Measurements from ENCODE around the gene IL2RG.

Gene IL2RG

DNA sequence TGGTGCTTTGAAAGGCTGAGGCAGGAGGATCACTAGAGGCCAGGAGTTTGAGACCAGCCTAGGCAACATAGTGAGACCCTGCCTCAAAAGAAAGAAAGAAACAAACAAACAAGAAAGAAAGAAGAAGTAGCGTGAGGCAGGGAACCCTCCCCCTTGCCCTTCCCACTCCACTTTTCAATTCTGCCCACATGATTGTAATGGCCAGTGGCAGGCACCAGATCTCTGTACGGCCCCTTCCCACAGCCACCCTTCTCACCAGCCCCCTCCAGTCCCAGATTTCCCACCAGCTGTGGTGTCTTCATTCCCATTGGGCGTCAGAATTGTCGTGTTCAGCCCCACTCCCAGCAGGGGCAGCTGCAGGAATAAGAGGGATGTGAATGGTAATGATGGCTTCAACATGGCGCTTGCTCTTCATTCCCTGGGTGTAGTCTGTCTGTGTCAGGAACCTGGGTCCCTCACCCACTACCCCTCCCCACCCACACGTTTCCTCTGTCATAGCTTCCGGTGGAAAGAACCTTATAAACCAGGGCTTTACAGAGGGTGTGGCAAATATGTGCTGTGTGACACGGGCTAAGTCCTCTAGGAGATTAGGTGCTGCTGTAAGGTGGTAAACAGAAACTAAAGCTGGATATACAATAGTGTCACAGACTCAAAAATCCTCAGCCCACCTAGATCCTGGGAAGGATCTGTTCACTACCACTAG, at the start of gene IL2RG:
IL2RG (minus strand) TSS at position 437 of the 703 bp plus-strand sequence; CDS start at position 399, 38 bp downstream.
- no peak for DNase-seq

DNA sequence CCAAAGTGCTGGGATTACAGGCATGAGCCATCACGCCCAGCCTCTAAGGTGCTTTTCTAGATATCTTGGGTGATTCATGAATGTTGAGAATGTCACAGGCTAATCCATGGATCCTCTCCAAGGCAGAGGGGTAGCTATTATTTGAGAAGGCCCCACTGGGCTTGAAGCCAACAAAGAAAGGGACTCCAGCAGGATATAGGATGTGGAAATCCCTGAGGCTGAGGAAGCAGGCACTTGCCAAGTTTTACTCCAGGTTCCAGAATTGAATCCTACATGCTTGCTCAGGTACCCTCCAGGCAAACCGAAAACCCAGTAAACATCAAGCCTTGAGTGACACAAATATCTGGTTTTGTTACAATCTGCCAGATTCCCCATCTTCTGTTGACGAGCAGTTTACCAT, 49.1 kb upstream of the IL2RG start:
- no peak for DNase-seq

DNA sequence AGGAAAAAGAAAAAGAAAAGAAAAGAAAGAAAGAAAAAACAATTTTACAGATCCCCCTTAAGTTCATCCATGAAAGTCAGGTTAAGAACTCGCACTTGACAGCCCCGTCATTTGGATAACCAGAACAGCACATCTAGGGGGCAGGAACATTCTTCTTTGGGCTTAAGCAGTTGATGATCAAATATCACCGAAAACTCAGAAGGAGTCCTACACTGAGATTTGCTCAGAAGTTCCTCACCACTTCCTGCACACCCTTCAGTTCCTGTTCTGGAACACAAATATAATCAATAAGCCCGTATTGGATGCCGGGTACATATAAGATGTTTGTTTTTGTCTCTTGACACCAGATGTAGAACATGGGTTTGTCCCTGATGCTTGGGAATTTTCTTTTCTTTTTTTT, 48.0 kb upstream of the IL2RG start:
- DNase-seq: no peak

DNA sequence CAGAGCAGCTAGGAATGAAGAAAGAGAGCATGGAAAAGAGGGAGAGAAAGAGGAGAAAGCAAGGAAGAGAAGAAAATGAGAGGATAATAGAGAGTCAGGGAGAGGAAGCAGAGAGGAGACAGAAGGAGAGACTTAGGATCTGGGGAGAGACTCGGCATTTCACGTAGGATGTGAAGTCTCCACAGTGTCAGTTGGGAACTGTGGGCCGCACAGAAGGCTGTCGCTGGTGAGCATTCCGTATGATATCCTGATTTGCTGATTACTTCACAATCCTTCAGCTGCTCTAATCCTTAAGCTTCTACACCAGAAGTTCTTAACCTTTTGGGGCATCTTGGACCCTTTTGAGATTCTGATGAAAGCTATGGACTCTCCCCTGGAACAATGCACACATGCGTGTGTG, 47.2 kb upstream of the IL2RG start:
- no peak for DNase-seq

DNA sequence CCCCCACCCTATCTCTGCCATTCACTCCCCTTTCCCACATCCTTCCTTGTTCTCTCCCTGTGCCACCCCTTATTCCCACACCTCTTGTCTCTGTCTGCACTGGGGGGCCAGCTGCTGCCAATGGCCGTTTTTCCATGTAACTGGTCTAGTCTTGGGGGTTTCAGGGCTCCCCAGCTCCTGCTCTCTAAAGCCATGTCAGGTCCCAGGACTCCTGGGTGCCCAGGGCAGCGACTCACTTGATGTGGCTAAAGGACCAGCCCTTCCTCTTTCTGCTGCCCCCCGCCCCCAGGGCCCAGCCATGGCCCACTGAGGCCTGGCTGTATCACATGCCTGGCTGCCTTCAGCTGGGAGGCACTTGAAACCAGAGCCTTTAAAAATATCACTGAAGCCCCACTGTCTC, 43.3 kb upstream of the IL2RG start:
- DNase-seq: no peak

DNA sequence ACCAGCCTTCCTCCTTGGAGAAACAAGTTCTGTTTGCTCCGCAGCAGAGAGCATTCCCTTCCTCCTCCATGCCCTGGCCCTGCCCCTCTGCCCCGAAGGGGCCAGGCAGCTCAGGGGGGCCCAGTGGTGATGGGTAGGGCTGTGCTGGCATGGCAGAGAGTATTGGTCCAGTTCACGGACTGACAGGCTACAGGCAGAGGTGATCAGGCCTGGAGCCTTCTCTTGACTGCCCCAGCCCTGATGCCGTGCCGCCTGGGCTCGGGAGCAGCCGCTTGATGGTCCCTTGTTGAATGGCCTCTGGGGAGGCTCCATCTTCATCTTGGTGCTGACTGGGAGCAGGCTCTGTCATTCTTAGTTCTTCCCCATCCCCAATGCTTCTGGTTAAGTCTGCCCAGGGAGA, 42.8 kb upstream of the IL2RG start:
- DNase-seq: no peak

DNA sequence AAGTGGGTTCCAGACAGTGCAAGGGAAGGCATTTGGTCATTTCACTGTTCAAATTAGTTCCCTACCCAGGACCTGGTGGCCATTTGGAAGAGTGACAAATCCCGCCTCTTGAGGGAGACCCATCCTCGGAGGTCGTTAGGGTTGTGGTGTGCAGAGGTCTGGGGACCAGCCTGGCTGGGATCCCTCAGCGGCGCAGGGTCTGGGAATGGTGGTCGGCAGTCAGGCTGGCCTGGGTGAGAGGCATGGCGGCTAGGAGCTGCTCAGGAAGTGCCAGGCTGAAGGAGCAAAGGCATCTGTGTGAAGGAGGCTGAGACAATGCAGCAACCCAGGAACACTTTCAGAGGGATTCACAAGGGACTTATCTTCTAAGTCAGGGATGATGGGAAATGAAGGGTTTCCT, 40.0 kb upstream of the IL2RG start:
- no peak for DNase-seq

DNA sequence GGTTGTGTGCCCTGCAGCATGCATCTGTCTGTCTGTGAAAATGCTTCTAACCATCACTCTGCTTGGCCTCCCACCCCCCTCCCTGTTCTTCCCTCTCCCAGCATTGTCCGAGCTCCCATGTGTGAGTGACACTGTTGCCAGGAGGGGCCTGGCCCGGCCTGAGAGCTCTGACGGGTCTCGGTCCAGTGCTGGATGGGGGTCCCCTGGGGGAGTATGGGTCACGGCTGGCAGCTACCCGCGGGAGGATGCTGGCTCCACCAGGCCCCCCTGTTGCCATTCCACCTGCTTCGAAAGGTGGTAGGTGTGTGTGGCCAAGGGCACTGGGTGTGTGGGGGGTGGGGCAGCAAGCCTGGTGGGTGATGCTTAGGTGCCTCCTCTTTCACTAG, 36.9 kb upstream of the IL2RG start:
- no peak for DNase-seq

DNA sequence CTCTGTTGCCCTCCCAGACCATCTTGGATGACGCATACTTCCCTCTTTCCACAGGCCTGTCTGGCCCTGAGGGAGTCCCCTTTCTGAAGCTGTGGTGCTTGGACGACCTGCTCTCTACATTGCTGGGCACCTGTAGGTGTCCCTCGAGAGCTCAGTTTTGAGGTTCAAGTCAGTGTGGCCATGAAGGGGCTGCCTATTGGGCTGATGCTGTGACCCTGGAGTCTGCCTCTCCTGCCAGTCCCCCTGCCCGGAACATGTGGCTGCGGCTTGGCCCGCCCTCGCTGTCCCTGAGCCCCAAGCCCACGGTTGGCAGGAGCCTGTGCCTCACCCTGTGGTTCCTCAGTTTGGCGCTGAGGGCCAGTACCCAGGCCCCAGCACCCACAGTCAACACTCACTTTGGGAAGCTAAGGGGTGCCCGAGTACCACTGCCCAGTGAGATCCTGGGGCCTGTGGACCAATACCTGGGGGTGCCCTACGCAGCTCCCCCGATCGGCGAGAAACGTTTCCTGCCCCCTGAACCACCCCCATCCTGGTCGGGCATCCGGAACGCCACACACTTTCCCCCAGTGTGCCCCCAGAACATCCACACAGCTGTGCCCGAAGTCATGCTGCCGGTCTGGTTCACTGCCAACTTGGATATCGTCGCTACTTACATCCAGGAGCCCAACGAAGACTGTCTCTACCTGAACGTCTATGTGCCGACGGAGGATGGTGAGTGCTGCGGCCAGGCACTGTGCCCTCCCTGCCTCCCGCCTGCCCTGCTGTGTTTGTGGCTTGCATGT, 36.3 kb upstream of the IL2RG start:
- DNase-seq: no peak

DNA sequence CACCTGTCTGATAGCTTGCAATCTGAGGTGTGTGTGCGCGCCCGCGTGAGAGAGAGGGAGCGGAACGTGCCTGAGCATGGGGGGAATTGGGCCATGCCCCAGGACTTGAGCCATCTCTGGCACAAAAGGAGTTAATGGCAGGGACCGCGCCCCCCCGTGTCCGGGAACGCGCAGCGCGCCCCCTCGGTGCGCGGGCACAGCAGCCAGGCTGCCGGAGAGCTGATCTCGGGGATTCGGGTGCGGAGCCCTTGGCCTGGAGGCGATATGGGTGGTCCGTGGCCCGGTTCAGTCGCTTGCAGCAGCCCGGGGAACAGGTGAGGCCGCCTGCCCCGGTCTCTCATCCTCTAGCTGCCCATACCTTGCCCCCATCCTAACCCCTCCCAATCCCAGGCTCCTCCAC, 33.3 kb upstream of the IL2RG start, which contains the start of gene NLGN3:
NLGN3 (plus strand) TSS at position 191 of the 400 bp plus-strand sequence. CDS start 2,909 bp downstream, outside the sequence.
- peak in 1 of 2 experiments; percentile 32 for DNase-seq

DNA sequence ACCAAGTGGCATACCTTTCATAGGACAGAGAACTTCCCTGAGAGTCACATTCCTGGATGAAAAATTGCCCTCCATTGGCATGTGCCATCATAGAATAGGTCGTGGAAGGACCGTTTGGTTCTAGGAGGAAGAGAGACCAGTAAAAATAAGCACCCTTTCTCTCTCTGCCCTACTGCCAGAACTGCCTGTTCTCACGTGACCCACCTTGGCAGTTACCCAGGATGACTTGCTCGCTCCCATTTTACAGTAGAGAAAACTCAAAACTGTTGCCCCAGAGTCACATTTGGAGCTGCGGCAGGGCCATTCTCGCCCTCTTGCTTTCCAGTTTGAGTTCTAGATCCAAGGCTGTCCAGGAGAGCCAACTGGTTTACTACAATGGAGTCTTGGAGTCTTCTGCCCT, 32.1 kb upstream of the IL2RG start:
- DNase-seq: no peak

DNA sequence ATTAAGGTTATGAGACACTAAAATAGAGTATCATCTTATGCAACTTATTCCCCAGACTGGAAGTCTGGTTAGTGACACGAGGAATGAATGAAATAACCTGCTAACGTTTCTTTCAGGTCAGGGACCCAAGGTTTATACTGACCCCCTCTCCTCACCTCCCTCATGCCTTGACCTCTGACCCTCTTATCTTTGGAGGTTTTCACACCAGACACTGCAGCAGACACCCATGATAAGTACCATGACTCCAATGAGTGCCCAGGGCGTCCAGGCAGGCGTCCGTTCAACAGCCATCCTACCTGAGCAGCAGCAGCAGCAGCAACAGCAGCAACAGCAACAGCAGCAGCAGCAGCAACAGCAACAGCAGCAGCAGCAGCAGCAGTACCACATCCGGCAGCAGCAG, 29.1 kb upstream of the IL2RG start:
- DNase-seq: no peak

DNA sequence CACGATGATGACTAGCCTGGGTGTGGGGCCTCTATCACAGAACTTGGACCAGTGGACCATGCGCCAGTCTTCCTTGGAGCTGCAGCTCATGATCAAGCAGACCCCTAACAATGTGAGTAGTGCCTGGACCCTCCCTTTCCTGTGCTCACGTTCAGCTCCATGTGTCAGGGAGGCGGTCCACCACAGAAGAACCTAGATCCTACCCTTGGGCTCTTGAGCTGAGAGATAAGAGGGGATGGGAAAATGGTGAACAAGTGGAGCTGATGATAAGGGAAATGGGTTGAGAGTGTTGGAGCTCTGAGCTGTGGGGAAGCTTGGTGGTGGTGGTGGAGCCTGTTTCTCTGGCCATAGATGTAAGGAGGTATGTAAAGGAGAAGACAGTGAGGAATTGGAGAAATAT, 20.1 kb upstream of the IL2RG start:
- DNase-seq: no peak

DNA sequence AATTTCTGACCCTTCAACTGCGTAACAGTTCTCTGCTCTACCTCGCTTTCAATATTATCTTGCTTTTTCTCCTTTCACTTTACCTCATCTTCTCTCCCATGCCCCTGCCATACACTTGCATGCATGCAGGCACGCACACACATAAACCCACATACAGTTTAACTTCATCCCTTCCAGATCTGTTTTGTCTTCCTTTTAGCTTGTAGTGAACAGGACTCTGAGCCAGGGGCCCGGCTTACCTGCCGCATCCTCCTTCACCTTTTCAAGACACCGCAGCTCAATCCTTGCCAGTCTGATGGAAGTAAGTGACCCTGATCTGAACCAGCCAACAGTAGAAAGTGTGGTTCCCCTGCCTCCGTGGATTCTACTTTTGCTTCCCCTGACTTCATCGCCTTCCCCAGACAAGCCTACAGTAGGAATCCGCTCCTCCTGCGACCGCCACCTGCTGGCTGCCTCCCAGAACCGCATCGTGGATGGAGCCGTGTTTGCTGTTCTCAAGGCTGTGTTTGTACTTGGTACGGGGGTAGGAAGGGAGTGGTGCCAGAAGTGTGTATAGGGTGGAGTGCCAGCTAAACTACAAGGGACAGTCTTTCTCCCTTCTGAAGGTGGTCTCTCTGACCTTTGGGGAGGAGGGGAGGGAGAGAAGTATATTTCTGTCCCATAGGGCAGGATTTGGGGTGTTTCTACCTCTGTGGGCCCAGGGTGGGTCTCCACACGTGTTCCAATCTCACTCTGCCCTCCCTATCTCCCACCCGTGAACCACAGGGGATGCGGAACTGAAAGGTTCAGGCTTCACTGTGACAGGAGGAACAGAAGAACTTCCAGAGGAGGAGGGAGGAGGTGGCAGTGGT, 17.8 kb upstream of the IL2RG start:
- DNase-seq: peak in 1 of 2 experiments; percentile 55

DNA sequence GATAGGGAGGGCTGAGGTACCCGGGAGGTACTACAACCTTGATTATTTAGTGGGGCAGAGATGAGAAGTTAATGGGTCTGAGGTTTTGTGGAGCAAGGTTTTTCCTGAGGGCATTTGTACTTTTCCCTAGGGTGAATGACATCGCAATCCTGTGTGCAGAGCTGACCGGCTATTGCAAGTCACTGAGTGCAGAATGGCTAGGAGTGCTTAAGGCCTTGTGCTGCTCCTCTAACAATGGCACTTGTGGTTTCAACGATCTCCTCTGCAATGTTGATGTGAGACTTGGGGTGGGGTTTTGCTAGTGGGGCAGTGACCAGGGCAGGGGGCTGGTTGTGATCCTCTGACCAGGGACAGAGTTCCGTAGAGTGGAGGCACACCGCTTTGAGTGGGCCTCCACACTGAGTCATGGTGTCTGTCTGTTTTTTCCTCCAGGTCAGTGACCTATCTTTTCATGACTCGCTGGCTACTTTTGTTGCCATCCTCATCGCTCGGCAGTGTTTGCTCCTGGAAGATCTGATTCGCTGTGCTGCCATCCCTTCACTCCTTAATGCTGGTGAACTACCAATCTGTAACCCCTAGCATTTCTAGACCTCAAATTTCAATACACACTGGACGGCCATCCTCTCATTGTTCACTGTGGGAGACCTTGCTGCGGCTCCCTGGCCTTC, 16.9 kb upstream of the IL2RG start:
- no peak for DNase-seq

DNA sequence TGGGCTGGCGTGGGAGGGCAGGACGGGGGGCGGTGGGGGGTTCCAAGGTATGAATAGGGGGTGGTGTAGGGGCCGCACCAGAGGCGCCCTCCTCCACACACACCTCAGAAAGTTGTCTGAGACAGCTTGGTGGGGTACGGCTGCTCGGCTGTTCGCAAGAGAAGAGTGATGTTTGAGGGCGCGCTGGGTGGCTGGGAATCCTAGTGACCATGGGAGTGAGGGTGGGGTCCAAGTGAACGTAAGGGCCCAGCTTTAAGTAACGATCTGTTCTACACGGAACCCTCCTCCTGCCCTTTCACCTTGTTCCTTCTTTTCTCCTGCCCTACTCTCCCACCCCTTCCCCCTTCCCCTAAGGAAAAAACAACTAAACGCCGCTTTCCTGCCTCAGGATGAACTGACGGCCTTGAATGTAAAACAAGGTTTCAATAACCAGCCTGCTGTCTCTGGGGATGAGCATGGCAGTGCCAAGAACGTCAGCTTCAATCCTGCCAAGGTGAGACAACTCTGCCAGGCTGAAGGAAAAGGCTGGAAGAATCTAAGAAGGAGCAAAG, 7.7 kb upstream of the IL2RG start:
- no peak for DNase-seq

DNA sequence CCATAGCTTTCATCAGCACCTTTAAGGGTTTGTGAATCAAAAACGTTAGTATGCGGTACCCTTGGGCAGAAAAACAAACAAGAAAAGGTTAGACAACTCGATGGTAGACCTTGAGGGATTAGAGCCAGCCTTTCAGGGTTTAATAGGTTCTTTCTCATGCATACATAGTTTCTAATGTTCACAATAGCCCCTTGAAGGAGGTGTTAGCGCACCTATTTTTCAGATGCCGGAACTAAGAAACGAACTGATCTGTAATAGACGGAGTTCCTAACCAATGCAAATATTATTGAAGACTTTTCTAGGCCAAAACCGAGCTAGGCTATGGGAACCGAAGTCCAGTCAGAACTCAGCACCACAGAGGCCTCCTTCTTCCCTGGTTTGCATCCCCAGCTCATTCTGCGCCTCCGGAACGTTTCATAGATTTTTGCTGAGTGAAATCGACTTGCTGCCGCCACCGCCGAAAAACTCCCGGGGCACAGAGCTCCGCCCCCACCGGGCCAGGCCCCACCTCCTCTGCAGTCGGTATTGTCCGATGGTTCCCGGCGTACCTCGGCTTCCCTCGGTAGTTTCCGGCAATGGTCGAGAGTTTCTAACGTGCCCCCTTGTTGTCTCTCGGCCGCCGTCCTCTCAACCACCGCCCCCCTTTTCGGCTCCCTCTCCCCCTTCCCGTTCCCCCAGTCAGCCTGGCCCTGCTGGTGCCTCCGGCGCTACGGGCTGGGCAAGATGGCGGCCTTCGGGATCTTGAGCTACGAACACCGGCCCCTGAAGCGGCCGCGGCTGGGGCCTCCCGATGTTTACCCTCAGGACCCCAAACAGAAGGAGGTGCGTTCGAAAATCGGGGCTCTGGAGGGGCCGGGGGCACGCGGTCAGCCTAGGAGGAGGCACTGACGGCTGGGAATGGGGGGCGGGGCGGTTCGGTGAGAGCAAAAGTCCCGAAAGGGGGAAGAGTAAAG, 6.9 kb upstream of the IL2RG start, which contains the start of gene MED12:
MED12 (plus strand) TSS at position 565 of the 953 bp plus-strand sequence; CDS start at position 724, 159 bp downstream.
- peak; percentile 84 to 90 for DNase-seq

DNA sequence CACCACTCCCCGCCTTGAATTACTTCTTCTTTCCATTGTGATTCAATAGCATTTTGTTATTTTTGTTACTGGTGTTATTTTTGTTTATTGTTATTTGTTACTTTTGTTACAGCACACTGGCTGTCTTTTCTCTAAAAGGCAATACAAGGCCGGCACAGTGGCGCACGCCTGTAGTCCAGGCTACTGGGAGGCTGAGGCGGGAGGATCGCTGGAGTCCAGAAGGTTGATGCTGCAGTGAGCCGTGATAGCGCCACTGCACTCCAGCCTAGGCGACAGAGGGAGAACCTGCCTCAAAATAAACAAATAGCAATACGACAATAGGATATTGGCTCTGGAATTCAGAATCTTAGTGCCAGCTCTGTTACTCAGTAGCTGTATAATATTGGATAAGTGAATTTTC, 6.0 kb upstream of the IL2RG start:
- no peak for DNase-seq

DNA sequence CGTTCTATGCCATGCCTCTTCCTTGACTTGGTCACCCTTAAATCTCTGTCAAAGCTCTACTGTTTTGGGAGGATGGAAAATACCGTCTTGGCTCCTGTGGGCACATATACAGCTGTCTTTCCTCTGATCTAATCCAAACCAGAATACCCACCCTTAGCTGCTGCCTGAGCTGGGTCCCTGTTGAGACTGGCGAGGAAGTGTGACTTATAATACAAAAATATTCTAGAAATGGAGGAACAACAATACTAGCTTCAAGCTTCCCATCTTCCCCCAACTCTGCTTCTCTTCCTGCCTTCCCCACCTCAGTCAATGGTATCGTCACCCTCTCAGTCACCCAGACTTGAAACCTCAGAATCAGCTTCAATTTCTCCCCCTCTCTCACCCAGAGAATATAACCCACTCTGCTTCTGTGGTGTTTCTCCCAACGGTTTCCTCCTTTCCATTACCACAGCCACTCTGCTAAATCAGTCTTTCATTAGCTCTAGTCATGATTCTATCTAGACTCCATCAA, 599 bp upstream of the IL2RG start:
- DNase-seq: no peak

DNA sequence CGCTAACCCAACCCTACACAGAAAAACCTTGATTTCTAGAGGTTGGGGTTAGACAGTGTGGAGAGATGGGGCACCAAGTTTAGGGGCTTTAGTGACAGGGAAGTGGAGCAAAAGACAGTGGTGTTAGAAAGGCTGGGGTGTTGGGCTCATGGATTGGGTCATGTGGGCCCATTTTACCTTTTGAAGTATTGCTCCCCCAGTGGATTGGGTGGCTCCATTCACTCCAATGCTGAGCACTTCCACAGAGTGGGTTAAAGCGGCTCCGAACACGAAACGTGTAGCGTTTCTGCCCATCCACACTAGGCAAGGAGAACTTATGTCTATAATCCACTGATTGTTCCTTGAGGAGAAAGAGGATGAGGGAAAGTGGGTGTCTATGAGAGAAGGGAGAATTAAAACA, 2.3 kb downstream of the IL2RG start:
- no peak for DNase-seq
